NCI-H774 (cell line): Measurements from ENCODE around the gene ITGA2B.
A peak's percentile ranks its signal among the peaks of the same experiment; 100 is the strongest.
"Not testable (repeated sequence)": the region's sequence is repeated elsewhere in the genome, so short reads cannot be mapped to it uniquely, and the experiment has no call there.

Experiments used
- DNase-seq: peaks from one replicate; lab custom pipeline; 2025; lab: John Stamatoyannopoulos, UW

Gene ITGA2B

DNA sequence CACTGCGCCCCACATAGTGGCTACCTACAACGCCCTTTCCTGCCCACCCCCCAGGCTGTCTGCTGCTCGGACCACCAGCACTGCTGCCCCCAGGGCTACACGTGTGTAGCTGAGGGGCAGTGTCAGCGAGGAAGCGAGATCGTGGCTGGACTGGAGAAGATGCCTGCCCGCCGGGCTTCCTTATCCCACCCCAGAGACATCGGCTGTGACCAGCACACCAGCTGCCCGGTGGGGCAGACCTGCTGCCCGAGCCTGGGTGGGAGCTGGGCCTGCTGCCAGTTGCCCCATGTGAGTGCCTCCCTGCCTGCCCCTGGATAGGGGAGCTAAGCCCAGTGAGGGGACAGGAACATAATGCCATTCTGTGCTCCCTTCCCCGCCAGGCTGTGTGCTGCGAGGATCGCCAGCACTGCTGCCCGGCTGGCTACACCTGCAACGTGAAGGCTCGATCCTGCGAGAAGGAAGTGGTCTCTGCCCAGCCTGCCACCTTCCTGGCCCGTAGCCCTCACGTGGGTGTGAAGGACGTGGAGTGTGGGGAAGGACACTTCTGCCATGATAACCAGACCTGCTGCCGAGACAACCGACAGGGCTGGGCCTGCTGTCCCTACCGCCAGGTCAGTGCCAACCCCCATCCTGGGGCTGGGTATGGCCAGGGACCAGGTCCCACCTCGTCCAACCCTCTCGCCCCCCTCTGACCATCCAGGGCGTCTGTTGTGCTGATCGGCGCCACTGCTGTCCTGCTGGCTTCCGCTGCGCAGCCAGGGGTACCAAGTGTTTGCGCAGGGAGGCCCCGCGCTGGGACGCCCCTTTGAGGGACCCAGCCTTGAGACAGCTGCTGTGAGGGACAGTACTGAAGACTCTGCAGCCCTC, 37.3 kb downstream of the ITGA2B start:
- DNase-seq: no peak

DNA sequence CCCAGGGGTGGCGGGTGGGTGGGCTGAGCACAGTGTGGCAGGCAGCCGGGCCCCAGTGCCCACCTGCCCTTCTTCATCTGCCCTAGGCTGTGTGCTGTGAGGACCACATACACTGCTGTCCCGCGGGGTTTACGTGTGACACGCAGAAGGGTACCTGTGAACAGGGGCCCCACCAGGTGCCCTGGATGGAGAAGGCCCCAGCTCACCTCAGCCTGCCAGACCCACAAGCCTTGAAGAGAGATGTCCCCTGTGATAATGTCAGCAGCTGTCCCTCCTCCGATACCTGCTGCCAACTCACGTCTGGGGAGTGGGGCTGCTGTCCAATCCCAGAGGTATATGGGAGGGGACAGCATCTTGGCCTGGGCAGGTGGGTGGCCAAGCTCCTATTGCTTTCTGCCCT, 38.0 kb downstream of the ITGA2B start:
- no peak for DNase-seq

DNA sequence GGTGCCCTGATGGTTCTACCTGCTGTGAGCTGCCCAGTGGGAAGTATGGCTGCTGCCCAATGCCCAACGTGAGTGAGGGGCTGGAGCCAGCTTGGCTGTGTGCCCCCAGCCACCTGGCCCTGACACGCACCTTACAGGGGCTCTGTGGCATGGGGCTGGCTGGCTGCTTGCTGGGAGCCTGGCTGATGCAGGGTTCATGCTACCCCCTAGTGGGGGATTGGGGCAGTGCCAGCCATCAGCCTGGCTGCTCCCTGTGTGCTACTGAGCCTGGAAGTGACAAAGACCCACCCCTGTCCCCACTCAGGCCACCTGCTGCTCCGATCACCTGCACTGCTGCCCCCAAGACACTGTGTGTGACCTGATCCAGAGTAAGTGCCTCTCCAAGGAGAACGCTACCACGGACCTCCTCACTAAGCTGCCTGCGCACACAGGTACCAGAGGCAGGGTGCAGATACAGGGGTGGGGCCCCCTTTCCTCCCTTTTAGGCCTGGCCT, 38.7 kb downstream of the ITGA2B start:
- DNase-seq: peak; percentile 22

DNA sequence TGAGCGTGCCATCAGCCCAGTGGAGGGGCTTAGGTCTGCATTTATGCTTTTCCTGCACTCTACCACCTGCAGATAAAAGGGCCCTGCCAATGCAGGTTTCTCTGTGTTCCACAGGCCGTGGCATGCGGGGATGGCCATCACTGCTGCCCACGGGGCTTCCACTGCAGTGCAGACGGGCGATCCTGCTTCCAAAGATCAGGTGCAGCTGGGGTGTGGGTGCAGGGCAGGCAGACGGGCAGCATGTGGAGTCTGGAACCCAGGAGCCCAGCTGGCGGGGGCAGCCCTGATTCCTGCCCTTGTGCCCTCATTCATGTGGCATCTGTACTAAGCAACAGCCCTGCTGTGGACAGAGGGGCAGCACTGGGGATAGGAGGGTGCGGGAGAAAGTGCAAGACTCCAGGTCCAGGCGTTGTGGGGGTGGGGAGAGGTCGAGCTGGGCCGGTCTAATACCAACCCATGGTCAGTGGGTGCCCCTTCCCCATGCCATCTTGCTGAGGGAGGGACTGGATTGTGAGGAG, 39.8 kb downstream of the ITGA2B start:
- DNase-seq: no peak

DNA sequence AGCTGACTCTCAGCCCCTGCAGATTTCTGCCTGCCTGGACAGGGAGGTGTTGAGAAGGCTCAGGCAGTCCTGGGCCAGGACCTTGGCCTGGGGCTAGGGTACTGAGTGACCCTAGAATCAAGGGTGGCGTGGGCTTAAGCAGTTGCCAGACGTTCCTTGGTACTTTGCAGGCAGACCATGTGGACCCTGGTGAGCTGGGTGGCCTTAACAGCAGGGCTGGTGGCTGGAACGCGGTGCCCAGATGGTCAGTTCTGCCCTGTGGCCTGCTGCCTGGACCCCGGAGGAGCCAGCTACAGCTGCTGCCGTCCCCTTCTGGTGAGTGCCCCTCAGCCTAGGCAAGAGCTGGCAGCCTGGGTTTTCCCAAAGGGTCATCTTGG, 40.5 kb downstream of the ITGA2B start:
- DNase-seq: no peak

DNA sequence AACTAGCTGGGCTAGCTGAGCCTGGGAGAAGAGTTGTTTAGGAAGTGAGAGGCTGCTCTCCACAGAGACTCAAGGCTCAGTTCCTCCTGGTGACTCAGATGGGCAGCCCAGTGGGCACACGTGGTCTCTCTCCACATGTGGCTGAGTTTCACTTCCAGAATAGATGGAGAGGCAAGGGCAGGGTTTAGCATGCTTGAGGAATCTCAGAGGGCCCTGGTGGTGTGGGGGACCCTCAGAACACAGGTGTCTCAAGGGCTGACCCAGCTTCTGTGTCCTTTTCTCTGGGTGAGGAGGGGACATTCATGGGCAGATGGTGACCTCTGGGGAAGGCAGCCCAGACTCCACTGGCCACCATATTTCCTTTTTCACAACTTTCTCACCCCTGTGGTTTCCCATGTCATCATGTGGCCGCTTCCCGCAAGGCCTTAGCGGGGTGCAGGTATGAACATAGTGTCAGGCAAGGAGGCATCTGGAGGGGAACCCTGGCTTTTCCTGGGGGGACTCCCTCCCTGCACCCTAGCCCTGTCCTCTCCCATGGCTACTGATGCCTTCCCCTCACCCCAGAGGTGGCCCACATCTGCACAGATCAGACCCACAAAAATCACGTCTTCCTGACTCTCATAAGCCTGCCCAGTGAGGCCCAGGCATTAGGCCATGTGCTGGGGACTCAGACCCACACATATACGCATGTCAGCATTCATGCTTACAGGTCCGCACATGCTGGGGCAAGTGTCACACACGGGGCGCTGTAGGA, 41.0 kb downstream of the ITGA2B start:
- no peak for DNase-seq

DNA sequence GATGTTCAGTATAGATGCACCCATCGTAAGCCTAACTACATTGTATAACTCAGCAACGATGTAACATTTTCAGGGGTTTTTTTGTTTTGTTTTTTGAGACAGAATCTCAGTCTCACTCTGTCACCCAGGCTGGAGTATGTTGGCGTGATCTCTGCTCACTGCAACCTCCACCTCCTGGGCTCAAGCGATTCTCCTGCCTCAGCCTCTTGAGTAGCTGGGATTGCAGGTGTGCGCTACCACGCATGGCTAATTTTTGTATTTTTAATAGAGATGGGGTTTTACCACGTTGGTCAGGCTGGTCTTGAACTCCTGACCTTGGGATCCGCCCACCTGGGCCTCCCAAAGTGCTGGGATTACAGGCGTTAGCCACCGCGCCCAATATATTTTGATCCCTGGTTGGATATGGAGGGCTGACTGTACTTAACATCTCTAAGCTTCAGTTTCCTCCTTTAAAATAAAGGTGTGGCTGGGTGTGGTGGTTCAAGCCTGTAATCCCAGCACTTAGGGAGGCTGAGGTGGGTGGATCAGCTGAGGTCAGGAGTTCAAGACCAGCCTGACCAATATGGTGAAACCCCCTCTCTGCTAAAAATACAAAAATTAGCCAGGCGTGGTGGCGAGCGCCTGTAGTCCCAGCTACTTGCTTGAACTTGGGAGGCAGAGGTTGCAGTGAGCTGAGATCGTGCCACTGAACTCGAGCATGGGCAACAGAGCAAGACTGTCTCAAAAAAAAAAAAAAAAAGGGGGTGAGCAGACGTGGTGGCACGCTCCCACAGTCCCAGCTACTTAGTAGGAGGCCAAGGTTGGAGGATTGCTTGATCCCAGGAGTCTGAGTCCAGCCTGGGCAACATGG, 42.0 kb downstream of the ITGA2B start:
- DNase-seq: not testable (repeated sequence)

DNA sequence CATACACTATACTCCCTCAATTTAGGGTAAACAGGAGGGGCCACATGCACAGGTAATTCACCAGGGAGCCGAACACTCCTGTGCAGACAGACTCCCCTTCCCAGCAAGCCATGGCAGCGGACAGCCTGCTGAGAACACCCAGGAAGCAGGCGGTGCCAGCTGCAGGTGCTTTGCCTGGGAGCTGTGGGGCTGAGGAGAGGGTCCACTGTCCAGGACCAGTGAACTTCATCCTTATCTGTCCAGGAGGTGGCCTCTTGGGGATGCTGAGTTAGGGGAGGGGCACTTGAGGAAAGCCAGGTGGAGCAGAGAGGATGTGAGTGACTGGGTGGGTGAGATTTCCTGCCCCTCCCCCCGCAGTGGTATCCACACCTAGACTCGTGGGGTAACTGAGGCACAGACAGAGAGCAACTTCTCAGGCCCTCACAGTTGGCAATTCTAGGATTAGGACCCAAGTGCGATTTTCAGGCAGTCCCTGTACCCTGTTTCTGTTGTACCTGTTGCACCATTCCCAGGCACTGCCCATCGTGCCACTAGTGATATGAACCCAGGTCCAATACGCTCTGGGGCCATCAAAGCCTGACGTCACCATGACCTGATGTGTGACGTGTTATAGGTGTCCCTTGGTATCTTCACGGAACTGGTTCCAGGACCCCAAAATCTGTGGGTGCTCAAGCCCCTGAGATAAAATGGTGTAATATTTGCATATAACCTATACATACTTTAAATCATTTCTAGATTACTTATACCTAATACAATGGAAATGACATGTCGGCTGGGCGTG, 43.2 kb downstream of the ITGA2B start:
- DNase-seq: no peak

DNA sequence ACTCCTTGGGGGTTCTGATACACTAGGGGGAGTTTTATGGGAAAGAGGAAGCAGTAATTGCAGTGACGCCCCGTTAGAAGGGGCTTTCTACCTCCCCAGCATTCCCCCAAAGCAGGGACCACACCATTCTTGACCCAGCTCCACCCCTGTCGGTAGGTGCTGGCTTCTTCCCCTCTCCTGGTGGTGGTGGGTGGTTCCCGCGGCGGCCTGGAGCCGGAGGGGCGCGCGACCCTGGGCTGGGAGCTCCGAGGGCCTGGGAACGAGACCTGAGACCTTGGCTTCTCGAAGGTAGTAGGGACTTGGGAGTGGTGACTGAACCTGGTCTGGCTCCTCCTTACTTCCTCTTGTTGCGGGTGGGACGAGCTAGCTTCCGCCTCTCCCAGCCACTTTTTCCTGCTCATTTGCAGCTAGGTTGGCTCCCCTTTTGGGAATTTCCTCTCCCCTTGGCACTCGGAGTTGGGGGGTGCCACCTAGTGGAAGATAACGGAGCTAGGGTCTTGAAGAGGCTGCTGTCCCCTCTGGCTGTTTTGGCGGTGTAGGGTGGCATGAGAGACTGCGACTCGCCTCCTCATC, 43.9 kb downstream of the ITGA2B start:
- DNase-seq: no peak

DNA sequence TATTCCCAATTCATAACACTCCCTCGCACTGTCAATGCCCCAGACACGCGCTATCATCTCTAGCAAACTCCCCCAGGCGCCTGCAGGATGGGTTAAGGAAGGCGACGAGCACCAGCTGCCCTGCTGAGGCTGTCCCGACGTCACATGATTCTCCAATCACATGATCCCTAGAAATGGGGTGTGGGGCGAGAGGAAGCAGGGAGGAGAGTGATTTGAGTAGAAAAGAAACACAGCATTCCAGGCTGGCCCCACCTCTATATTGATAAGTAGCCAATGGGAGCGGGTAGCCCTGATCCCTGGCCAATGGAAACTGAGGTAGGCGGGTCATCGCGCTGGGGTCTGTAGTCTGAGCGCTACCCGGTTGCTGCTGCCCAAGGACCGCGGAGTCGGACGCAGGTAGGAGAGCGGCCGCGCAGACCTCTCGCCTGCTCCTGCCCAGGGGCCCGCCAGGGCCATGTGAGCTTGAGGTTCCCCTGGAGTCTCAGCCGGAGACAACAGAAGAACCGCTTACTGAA, 44.5 kb downstream of the ITGA2B start, which contains the start of gene GRN:
Gene GRN (plus strand): TSS at position 364 of the 515 bp plus-strand sequence. CDS start 3,863 bp downstream, outside the sequence.
- peak; percentile 98 for DNase-seq

DNA sequence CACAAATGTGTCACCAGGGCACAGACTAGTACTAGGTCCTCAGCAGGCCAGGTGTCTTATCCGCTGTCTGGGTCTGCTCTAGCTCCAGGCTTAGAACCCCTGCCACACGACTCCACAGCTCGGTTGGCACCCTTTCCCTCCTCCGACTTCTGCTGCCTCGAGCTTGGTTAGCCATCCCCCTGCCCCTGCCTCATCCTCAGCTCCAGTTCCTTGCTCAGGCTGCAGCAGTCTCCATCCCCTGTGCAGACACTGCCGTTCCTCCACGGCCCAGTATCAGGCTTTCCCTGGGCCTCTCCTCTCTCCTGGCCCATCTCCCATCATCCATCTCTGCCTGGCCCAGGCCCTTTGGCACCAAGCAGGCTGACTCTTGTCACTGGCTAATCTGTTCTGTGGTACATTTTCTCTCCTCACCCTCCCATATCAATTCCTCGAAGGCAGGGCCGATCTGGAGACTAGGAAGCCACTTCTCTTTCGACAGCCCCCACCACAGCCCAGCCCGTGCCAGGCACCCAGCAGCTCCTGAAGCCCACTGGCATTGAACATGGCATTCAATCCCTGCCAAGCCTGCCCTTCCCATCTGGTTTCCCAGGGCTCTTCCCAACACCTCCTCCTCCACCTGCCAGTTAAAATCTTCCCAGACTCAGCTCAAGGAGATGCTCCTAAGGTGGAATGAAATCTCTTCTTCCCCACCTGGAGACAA, 45.8 kb downstream of the ITGA2B start:
- no peak for DNase-seq

DNA sequence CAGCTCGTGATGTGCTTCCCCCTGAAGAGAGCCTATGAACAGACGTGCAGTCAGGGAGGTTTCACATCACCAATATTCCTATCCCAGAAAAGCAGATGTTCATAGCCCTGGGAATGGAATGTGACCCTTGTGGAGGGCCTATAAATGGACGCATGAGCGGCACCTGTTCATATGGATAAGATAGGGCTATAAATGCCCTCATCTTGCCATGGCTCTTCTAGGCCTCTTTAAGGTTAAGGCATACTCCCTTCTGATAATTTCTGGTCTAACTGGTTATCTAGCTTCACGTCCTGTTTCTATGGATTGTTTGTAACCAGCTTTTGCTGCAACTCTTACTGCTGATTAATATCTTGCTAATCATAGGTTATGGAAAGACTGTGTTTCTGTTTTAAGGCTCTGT, 48.9 kb downstream of the ITGA2B start:
- not testable (repeated sequence) for DNase-seq

DNA sequence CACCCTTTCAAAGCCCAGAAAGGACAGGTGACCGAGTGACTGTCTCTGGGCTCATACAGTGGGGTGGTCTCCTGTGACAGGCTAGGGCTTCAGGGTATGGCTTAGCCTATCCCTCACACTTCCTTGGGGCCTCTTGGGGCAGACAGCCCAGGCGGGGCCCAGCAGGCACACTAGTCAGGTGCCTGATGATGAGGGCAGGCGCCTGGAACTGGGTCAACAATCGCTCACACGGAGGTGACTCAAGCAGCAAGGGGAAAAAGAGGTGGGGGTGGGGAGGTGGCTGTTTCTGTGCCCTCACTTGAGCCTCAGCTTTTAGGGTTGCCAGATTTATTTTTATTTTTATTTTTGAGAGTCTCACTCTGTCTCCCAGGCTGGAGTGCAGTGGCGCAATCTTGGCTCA, 50.7 kb downstream of the ITGA2B start:
- no peak for DNase-seq

DNA sequence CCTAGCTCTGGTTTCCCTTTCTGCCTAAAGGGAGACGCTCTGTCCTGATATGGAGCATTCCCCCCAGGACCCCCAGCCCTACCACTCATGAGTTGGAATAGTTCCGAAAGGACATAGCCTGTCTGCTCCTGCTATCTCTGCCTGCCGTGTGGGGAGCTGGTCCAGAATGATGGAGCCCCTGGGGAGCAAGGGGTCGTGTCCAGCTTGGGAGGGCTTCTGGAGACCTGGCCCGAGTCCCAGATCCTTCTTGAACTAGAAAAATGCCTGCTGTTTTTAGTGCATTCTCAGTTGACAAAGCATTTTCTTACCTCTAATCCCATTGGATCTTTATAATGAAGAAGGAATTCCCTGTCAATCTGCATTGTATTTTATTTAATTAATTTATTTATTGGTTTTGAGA, 53.5 kb downstream of the ITGA2B start:
- DNase-seq: no peak

DNA sequence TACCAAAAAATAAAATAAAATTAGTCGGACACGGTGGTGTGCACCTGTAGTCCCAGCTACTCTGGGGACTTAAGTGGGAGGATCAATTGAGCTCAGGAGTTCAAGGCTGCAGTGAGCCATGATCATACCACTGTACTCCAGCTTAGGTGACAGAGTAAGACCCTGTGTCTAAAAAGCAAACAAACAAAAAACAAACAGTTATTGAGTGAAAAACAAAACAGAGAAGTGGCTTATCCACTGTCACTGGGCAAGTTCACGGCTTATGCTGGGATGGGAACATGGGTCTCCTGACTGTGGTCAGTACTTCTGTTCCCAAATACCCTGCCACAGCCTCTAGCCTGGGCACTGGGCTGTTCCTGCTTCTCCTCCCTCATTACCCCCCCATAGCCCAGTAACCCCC, 53.9 kb downstream of the ITGA2B start:
- no peak for DNase-seq

DNA sequence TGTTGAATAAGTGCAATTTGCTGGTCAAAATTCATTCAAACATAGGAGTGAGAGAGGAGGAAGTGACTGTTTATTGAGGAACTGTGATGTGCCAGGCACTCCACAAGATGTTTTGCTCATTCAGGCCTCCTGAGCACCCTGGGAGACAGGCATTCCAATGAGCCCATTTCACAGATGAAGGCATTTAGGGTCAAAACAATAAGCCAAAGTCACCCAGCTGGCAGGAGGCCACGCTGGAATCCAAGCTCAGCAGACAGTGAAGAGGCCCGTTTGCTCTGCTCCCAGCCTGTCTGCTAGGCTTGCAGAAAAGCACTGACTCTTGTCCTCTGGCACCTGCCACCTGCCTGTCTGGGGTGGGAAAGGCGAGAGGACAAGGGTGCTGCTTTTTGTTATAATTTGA, 54.7 kb downstream of the ITGA2B start:
- DNase-seq: no peak

DNA sequence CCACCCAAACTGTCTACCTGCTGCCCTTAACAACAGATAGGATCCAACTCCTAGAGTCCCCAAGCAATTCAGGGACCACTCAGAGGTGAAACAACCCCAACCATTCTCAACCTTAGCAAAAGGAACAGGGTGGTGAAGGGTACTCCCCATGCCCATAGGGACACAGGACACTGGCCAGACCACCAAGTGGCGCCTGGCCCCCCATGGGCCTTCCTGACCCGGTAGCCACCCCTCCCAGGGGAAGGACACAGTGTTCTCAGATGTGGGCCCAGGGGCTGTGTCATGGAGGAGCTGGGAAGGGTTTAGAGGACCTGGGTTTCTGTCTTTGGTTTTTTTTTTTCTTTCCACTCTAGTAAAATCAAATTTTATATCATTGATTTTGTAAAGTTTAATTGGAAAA, 55.1 kb downstream of the ITGA2B start:
- no peak for DNase-seq

DNA sequence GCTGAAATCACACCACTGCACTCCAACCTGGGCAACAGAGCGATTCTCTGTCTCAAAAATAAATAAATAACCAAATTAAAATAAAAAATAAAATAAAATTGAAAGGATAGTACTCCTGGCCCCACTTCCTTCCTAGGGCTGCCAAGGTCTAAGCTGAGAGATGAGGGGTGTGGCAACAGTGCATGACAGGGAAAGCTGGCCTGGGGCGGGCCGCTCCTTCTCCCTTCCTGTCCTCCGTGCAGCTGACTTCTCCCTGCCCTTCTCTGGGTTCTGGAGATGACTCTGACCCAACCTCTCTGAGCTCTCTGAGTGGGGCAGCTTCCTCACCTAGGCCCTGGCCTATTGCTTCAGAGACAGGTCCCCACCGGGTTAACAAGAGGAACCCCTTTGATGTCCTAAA, 56.1 kb downstream of the ITGA2B start:
- DNase-seq: no peak

DNA sequence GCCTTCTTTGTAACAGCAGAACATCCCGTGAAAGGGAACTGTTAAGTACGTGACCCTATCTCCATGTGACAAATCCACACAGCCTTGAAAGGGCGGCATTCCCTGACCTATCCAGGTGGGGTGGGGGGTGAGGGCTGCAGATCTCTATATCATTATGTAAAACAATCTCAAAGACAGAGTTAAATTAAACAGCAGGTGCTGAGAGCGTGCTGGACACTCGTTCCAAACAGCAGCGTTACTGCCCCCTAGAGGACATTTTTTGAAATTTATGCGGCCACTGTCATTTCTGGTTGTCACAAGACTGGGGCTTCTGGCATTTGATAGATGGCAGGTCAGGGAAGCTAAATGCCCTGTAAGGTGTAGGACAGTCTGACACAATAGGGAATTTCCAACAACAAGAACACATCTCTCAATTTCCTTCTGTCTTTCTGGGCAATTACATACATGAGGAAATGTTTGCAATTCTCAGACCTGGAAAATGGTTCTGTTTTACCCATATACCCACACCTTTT, 58.1 kb downstream of the ITGA2B start:
- peak; percentile 82 for DNase-seq

DNA sequence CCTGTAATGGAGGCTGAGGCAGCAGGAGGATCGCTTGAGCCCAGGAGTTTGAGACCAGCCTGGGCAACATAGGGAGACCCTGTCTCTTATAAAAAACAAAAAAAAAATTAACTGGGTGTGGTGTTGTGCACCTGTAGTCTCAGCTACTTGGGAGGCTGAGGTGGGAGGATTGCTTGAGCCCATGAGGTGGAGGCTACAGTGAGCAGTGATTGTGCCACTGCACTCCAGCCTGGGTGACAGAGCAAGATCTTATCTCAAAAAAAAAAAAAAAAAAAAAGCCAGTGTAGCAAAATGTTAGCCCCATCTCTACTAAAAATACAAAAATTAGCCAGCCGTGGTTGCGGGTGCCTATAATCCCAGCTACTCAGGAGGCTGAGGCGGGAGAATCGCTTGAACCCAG, 59.2 kb downstream of the ITGA2B start:
- DNase-seq: not testable (repeated sequence)
